Karpas-422 (cell line): Measurements from ENCODE around the gene ZNF638. TPM values are rescaled to one million over a fixed set of nuclear protein-coding genes. Genes with fewer than 3 reads are reported as not detected.
A peak's percentile ranks its signal among the peaks of the same experiment; 100 is the strongest.

Experiments
- DNase-seq: peaks from one replicate; pipeline ENCODE4 v3.0.0-alpha.2; 2015
- H2AFZ ChIP-seq: fragments of 200-600 bp; sonication (generic); 2 replicates; pipeline ENCODE4 v1.6.1; 2014; ENCODE audit warnings: antibody characterized with exemption, low read length, mixed read lengths
- H3K27ac ChIP-seq: fragments of 200-600 bp; sonication (generic); 2 replicates; pipeline ENCODE4 v1.5.1; 2014; ENCODE audit warnings: mild to moderate bottlenecking, low read length, moderate library complexity
- H3K27me3 ChIP-seq: fragments of 200-600 bp; sonication (generic); 2 replicates; pipeline ENCODE4 v1.6.1; 2014; ENCODE audit warnings: low read length, mixed read lengths
- H3K36me3 ChIP-seq: fragments of 200-600 bp; sonication (generic); 2 replicates; pipeline ENCODE4 v1.6.1; 2014; ENCODE audit warnings: low read length, mixed read lengths; ENCODE audit not compliant: insufficient read depth
- H3K4me1 ChIP-seq: fragments of 200-600 bp; sonication (generic); 2 replicates; pipeline ENCODE4 v1.6.1; 2014; ENCODE audit warnings: mild to moderate bottlenecking, low read length, mixed read lengths
- H3K4me2 ChIP-seq: fragments of 200-600 bp; sonication (generic); 2 replicates; pipeline ENCODE4 v1.6.1; 2014; ENCODE audit warnings: low read length, low read depth, mild to moderate bottlenecking; ENCODE audit not compliant: poor library complexity, severe bottlenecking
- H3K4me3 ChIP-seq: fragments of 200-600 bp; sonication (generic); 2 replicates; pipeline ENCODE4 v1.5.1; 2014; ENCODE audit warnings: mild to moderate bottlenecking, antibody characterized with exemption, low read length, mixed read lengths
- H3K79me2 ChIP-seq: fragments of 200-600 bp; sonication (generic); 2 replicates; pipeline ENCODE4 v1.6.1; 2014; ENCODE audit warnings: mild to moderate bottlenecking, low read length, mixed read lengths
- H3K9ac ChIP-seq: fragments of 200-600 bp; sonication (generic); 2 replicates; pipeline ENCODE4 v1.6.0; 2014; ENCODE audit warnings: low read length
- H3K9me2 ChIP-seq: fragments of 200-600 bp; sonication (generic), shearing (Covaris generic); replicated peaks from 2 replicates; pipeline ENCODE4 v1.6.0; 2014; ENCODE audit warnings: mild to moderate bottlenecking, low read length, moderate library complexity; ENCODE audit not compliant: insufficient read depth
- H3K9me3 ChIP-seq: fragments of 300-700, 200-600 bp; sonication (generic); 2 replicates; pipeline ENCODE4 v1.6.1; 2014; ENCODE audit warnings: low read length, mixed read lengths
- H4K20me1 ChIP-seq: fragments of 200-600 bp; sonication (generic); 2 replicates; pipeline ENCODE4 v1.6.1; 2014; ENCODE audit warnings: mild to moderate bottlenecking, antibody characterized with exemption, low read length, low read depth; ENCODE audit not compliant: insufficient read depth
- total RNA-seq: library from RNA; depleted of rRNA; stranded (reverse); fragments of >200 nt; shearing (Covaris generic); gene quantifications from 2 replicates; pipeline ENCODE4 v1.2.3, GENCODE V29; 2014; ENCODE audit warnings: low replicate concordance

The ZNF638 gene
- total RNA-seq, 1 experiment from 2014 or later = 317 TPM

DNA sequence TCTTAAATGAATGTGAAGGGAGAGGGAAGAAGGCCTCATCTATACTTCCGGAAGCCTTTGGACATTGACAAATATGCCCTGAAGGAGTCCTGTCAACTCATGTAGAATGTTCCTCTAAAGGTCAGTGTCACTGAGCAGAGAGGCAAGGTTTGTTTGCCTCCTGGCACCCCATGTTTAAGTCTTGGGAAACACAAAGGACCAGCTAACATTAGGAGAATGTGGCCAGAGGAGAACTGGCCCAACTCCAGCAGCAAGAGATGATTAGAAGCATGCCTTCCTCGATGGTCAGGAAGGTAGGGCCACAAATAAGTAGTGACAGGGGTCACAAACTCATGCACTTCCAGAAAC lies 127.5 kb downstream of the ZNF638 start:
- Histone ChIP-seq H3K9me3 (no peaks in the 10 kb centered on the region), H2AFZ (no peak overlapping the region), H3K36me3 (no peaks in the 10 kb centered on the region), H3K9me2 (no peaks in the 10 kb centered on the region), H3K79me2 (no peaks in the 10 kb centered on the region), H3K27me3 (no peaks in the 10 kb centered on the region), H3K9ac (no peak overlapping the region), H3K4me1 (no peaks in the 10 kb centered on the region), H3K4me2 (no peak overlapping the region), H3K4me3 (no peak overlapping the region), H4K20me1 (no peaks in the 10 kb centered on the region), H3K27ac (no peak overlapping the region)
- no peak for DNase-seq

DNA sequence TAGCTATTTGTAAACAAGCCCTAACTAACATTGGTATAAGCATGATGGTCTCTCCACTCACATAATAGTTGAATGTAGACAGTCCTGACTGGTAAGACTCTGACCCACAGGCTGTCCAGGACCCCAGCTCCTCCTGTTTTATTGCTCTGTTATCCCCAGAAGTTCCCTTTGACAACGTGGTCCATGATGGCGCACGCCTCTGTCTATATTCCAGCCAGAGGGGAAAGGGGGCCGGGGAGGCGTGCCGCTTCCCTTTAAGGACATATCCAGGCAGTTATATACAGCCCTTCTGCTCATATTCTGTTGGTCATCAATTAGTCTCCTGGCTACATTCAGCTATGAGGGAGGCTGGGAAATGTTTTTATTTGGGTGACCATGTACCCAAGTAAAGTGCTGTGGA lies 128.5 kb downstream of the ZNF638 start:
- Histone ChIP-seq H3K27ac (no peak overlapping the region), H3K79me2 (no peaks in the 10 kb centered on the region), H3K36me3 (no peaks in the 10 kb centered on the region), H3K4me1 (no peaks in the 10 kb centered on the region), H2AFZ (no peak overlapping the region), H4K20me1 (no peaks in the 10 kb centered on the region), H3K27me3 (no peaks in the 10 kb centered on the region), H3K9me3 (no peaks in the 10 kb centered on the region), H3K9me2 (no peaks in the 10 kb centered on the region), H3K4me3 (no peak overlapping the region), H3K4me2 (no peak overlapping the region), H3K9ac (no peak overlapping the region)
- DNase-seq = no peak

DNA sequence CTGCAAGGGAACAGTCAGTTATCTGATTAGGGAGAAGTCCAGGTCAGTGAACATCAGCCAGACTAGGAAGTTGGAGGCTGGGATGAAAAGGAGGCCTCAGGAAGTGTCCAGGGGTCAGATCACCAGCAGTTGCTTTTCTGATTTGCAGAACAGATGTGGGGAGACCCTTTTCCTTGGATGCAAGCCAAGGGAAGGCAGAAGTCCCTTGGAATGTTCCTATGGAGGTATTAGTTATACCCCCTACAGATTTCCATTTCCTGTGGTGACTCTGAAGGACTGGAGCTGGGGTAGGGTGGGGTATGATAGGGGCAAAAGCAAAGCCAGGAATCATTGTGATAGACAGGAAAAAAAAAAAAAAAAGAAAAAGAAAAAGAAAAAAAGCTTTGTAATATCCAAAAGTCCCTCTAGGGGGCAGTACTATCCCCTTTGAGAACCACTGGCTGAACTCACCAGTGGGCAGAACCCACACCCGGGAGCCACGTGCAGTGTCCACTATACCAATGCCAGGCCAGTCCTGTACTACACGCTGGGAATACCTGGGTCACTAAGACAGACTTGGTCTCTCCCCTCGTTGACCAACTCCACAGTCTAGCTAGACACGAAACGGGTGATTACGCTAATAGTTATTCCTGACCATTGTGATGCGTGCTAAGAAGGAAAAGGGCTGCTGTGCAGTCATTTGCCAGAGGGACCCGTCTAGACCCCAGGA lies 129.2 kb downstream of the ZNF638 start:
- no peak overlapping the region for H3K27ac ChIP-seq
- no peaks in the 10 kb centered on the region for H3K9me3 ChIP-seq
- H3K4me1 ChIP-seq = no peaks in the 10 kb centered on the region
- no peak overlapping the region for H3K4me3 ChIP-seq
- no peaks in the 10 kb centered on the region for H3K27me3 ChIP-seq
- H2AFZ ChIP-seq = no peak overlapping the region
- peak; percentile 82 for DNase-seq
- H3K9ac ChIP-seq = no peak overlapping the region
- H3K36me3 ChIP-seq = no peaks in the 10 kb centered on the region
- no peaks in the 10 kb centered on the region for H4K20me1 ChIP-seq
- H3K79me2 ChIP-seq = no peaks in the 10 kb centered on the region
- H3K9me2 ChIP-seq = no peaks in the 10 kb centered on the region
- H3K4me2 ChIP-seq = no peak overlapping the region

DNA sequence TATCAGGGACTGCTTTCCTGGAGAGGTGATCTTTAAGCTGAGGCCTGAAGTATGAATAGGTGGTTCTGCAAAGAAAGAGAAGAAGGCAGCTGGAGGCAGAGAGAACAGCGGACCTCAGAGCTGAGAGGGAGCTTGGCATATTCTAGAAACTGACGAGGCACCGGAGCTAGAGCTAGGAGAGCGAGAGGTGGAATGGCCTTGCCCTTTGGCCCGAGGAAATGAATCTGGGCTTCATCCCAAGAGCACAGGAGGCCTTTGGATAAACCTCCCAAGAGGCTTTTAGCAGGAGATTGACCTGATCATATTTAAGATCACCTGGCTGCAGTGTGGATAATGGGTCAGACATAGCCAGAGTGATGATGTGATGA lies 129.7 kb downstream of the ZNF638 start:
- no peaks in the 10 kb centered on the region for H3K9me3 ChIP-seq
- no peak for DNase-seq
- no peak overlapping the region for H2AFZ ChIP-seq
- H4K20me1 ChIP-seq = no peaks in the 10 kb centered on the region
- no peaks in the 10 kb centered on the region for H3K36me3 ChIP-seq
- no peak overlapping the region for H3K4me3 ChIP-seq
- H3K9me2 ChIP-seq = no peaks in the 10 kb centered on the region
- H3K4me1 ChIP-seq = no peaks in the 10 kb centered on the region
- H3K79me2 ChIP-seq = no peaks in the 10 kb centered on the region
- no peaks in the 10 kb centered on the region for H3K27me3 ChIP-seq
- H3K9ac ChIP-seq = no peak overlapping the region
- no peak overlapping the region for H3K27ac ChIP-seq
- H3K4me2 ChIP-seq = no peak overlapping the region

DNA sequence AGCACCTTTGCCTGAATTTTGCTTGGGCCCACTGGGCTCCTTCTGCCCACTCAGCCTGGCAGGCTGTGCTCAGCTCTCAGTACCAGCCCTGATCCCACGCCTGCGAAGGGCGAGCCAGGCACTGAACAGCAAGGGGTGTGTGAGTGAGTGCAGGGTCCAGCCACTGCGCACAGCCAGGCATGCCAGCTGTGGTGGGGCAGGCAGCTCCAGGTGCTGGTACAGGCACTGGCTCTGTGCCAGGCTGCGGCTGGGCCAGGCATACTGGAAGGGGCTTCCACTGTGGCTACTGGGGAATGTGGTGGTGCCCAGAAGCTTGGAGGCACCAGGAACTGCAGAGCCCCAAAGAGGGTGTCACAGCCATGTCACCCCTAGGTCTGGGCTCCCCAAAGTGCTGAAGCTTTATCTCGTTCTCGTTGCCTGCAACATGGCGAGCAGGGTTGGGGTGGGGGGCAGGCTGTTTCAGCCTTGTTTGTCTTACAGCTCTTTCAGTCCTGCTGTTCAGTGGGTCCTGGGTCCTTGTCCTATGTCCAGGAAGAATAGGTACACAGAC lies 130.5 kb downstream of the ZNF638 start:
- Histone ChIP-seq H3K4me1 (no peaks in the 10 kb centered on the region), H2AFZ (no peak overlapping the region), H3K9me2 (no peaks in the 10 kb centered on the region), H3K4me3 (no peak overlapping the region), H3K27ac (no peak overlapping the region), H3K36me3 (no peaks in the 10 kb centered on the region), H3K27me3 (no peaks in the 10 kb centered on the region), H3K79me2 (no peaks in the 10 kb centered on the region), H3K4me2 (no peak overlapping the region), H4K20me1 (no peaks in the 10 kb centered on the region), H3K9ac (no peak overlapping the region), H3K9me3 (no peaks in the 10 kb centered on the region)
- DNase-seq = no peak

DNA sequence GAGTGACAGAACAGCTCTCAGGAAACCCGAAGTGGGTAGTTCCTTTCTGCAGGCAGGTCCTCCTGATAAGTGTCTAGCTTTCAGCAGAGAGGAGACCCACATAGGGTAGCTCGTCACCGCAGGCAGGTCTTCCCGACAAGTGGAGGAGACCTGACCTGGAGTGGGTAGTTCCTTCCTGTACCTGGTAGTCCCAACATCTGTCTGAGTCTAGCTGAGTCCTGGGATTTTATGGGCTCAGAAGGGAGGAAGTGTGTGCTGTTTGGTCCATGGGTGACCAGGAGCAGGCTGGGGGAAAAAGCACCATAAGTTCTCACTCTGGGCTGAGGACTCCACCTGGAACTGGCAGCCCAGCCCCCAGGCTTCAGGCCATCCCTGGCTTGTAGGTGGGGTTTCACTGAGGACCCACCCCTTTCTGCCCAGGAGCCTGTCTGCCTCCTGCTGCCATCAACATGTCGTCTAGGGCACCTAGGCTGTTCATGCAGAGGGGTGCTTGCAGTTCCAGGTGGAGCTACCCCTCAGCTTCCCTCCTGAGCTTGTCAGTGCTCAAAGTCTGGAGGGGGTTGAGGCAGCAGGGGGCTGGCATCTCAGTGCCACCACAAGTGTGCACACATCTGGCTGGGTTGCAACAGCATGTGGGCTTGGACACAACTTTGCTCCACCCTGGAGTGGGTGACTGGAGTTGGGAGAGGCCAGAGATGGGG lies 131.2 kb downstream of the ZNF638 start:
- H4K20me1 ChIP-seq = no peaks in the 10 kb centered on the region

DNA sequence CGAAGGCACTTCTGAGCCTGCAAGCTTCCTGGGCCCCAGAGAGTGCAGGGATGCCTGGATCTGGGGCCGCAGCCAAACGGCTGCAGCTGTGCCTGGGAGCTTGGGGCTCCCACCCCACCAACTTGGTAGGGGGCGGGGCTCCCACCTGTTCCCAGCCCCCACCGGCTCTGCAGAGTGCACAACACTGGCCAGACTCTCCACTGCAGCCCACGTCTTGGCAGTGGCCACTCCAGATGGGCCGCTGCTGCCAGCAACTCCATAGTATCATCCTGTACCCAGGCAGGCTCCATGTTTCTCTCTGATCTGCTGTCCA lies 131.7 kb downstream of the ZNF638 start:
- no peaks in the 10 kb centered on the region for H3K79me2 ChIP-seq

More for the DNA sequence above, 131.2 kb downstream of the ZNF638 start:
- DNase-seq = no peak
- Histone ChIP-seq H3K4me1 (no peaks in the 10 kb centered on the region), H2AFZ (no peak overlapping the region), H3K9ac (no peak overlapping the region), H3K36me3 (no peaks in the 10 kb centered on the region), H3K9me2 (no peaks in the 10 kb centered on the region), H3K27ac (no peak overlapping the region), H3K4me2 (no peak overlapping the region), H3K27me3 (no peaks in the 10 kb centered on the region), H3K4me3 (no peak overlapping the region), H3K79me2 (no peaks in the 10 kb centered on the region), H3K9me3 (no peaks in the 10 kb centered on the region)

DNA sequence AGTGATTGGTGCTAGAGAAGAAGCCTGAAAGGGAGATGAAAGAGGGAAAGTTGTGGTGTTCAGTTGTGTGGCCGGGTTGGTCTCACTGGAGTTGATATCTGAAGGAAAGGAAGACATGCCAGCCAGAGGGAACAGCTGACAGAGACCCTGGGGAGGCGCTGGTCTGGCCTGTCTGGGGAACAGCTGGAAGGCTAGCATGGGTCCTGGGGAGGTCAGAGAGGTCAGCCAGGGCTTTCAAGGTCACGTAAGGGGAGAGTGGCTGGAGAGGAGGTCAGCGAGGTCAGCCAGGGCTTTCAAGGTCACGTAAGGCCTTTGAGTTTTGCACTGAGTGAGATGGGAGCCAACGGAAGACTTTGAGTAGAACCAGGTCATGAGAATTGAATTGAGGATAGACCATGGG lies 132.8 kb downstream of the ZNF638 start:
- no peaks in the 10 kb centered on the region for H4K20me1 ChIP-seq
- no peak overlapping the region for H3K4me2 ChIP-seq
- H3K9me2 ChIP-seq = no peaks in the 10 kb centered on the region
- H3K9me3 ChIP-seq = no peaks in the 10 kb centered on the region
- no peak overlapping the region for H3K27ac ChIP-seq
- H3K4me3 ChIP-seq = no peak overlapping the region
- H3K27me3 ChIP-seq = no peaks in the 10 kb centered on the region
- no peak overlapping the region for H3K9ac ChIP-seq
- DNase-seq = no peak
- H3K4me1 ChIP-seq = no peaks in the 10 kb centered on the region
- no peak overlapping the region for H2AFZ ChIP-seq
- no peaks in the 10 kb centered on the region for H3K79me2 ChIP-seq
- H3K36me3 ChIP-seq = no peaks in the 10 kb centered on the region

More for the DNA sequence above, 131.7 kb downstream of the ZNF638 start:
- Histone ChIP-seq H3K9me3 (no peaks in the 10 kb centered on the region), H3K27me3 (no peaks in the 10 kb centered on the region), H3K4me3 (no peak overlapping the region), H3K36me3 (no peaks in the 10 kb centered on the region), H3K4me2 (no peak overlapping the region), H4K20me1 (no peaks in the 10 kb centered on the region), H3K9ac (no peak overlapping the region), H3K27ac (no peak overlapping the region), H3K9me2 (no peaks in the 10 kb centered on the region), H3K4me1 (no peaks in the 10 kb centered on the region), H2AFZ (no peak overlapping the region)
- no peak for DNase-seq
